SH-SY5Y (cell line): ENCODE results near the gene TRIM66.

Source experiments
- GATA2 ChIP-seq: IDR thresholded peaks from 2 replicates; pipeline ENCODE4 v1.6.1; 2011; ENCODE audit warnings: mild to moderate bottlenecking, low read depth, low read length
- GATA3 ChIP-seq: IDR thresholded peaks from 2 replicates; pipeline ENCODE4 v1.6.1; 2011; ENCODE audit warnings: low read depth, mild to moderate bottlenecking, low read length, moderate library complexity

GRCh38 chr11:8713760-8714454 is 31.4 kb upstream of the TRIM66 start:
- no peak for TF ChIP-seq GATA2
- no peak for TF ChIP-seq GATA3
